GM12878 (cell line): ENCODE data around the gene C1QTNF12. TPM values are rescaled to one million over a fixed set of nuclear protein-coding genes. Genes with fewer than 3 reads are reported as not detected.

Experiments
- ATAC-seq: fragments of 200-7000 bp; cut with Tn5 transposase; 3 replicates; pipeline ENCODE4 v1.9.1; 2020; ENCODE audit warnings: mild to moderate bottlenecking, moderate library complexity
- BruUV-seq: library from RNA; stranded (reverse); fragments of 400-500 nt; replicated peaks from 2 replicates; lab custom pipeline; 2021; lab: Mats Ljungman, UMichigan
- CTCF ChIA-PET: fragments of 300-600 bp; sonication (Branson Sonifier 250); formaldehyde crosslinking; extraction: SDS; loops from one replicate; lab custom pipeline; 2021; ENCODE audit warnings: inconsistent platforms; lab: Yijun Ruan, JAX
- POLR2A ChIA-PET: fragments of 350-600 bp; formaldehyde crosslinking; extraction: SDS; loops from one replicate; lab custom pipeline; 2021; ENCODE audit warnings: inconsistent platforms; lab: Charles Lee
- RAD21 ChIA-PET: fragments of 300-600 bp; sonication (Branson Sonifier 250); formaldehyde crosslinking; loops from one replicate; lab custom pipeline; 2023; ENCODE audit warnings: antibody characterized with exemption; ENCODE audit not compliant: unreplicated experiment; lab: Charles Lee
- SMC1A ChIA-PET: fragments of 300-600 bp; sonication (Branson Sonifier 250); formaldehyde crosslinking; loops from one replicate; lab custom pipeline; 2023; ENCODE audit not compliant: unreplicated experiment, uncharacterized antibody; lab: Charles Lee
- DNase-seq: peaks from one replicate; pipeline ENCODE4 v3.0.0-alpha.2; 2011; ENCODE audit warnings: low read depth, low spot score
- FAIRE-seq: peaks from 3 replicates; lab custom pipeline; 2011; peaks lifted over from hg19 to GRCh38; lab: Jason Lieb, UNC
- H2AFZ ChIP-seq: 2 replicates; pipeline ENCODE4 v1.6.0; 2011; ENCODE audit warnings: low read depth, low read length, control low read depth; ENCODE audit not compliant: control insufficient read depth
- H3K27ac ChIP-seq: 2 replicates; pipeline ENCODE4 v1.5.1; 2011; ENCODE audit warnings: control low read depth; ENCODE audit not compliant: control insufficient read depth, insufficient read depth
- H3K27me3 ChIP-seq, 2 experiments: replicated peaks in 1 of 2; 2 replicates each; pipeline versions ENCODE4 v1.6.0 to v1.6.1; 2011; ENCODE audit warnings: low read length in 1 of 2; ENCODE audit not compliant: control insufficient read depth in 2 of 2, insufficient read depth in 2 of 2
- H3K36me3 ChIP-seq, 2 experiments: 2 replicates each; pipeline ENCODE4 v1.5.1; 2011; ENCODE audit warnings: low read length in 1 of 2; ENCODE audit not compliant: control insufficient read depth in 2 of 2, insufficient read depth in 2 of 2
- H3K4me1 ChIP-seq: 2 replicates; pipeline ENCODE4 v1.6.1; 2011; ENCODE audit warnings: mild to moderate bottlenecking, low read length, moderate library complexity, mixed read lengths; ENCODE audit not compliant: control insufficient read depth, insufficient read depth
- H3K4me2 ChIP-seq: 2 replicates; pipeline ENCODE4 v1.6.0; 2011; ENCODE audit warnings: control low read depth; ENCODE audit not compliant: control insufficient read depth, insufficient read depth
- H3K4me3 ChIP-seq: fragments of 200-600 bp; sonication (generic); 2 replicates; pipeline ENCODE4 v1.5.1; 2016
- H3K79me2 ChIP-seq: 2 replicates; pipeline ENCODE4 v1.6.0; 2011; ENCODE audit warnings: low read length; ENCODE audit not compliant: control insufficient read depth, insufficient read depth
- H3K9ac ChIP-seq: 2 replicates; pipeline ENCODE4 v1.8.0; 2011; ENCODE audit warnings: low read length, control low read depth, mixed read lengths; ENCODE audit not compliant: control insufficient read depth, insufficient read depth
- H3K9me3 ChIP-seq: replicated peaks from 3 replicates; pipeline ENCODE4 v1.5.1; 2011; ENCODE audit warnings: mild to moderate bottlenecking, low read length; ENCODE audit not compliant: control insufficient read depth, insufficient read depth
- H4K20me1 ChIP-seq: 2 replicates; pipeline ENCODE4 v1.6.0; 2011; ENCODE audit not compliant: control insufficient read depth, insufficient read depth
- BCL11A ChIP-seq: IDR thresholded peaks from 2 replicates; pipeline ENCODE4 v1.6.1; 2011; ENCODE audit warnings: low read depth, low read length
- BHLHE40 ChIP-seq, 2 experiments: fragments of 450-650 bp in 1 of 2; IDR thresholded peaks; 2 replicates each; pipeline ENCODE4 v1.6.1; 2011 to 2017; ENCODE audit warnings: low read depth in 2 of 2, borderline replicate concordance in 1 of 2, improper control_type of control experiment in 1 of 2, low read length in 1 of 2, mild to moderate bottlenecking in 1 of 2
- CUX1 ChIP-seq: IDR thresholded peaks from 2 replicates; pipeline ENCODE4 v1.6.1; 2012; ENCODE audit warnings: improper control_type of control experiment, low read depth, low read length; ENCODE audit not compliant: insufficient replicate concordance
- EED ChIP-seq: sonication (generic); IDR thresholded peaks from 2 replicates; pipeline ENCODE4 v1.6.1; 2016; ENCODE audit warnings: antibody characterized with exemption, low read depth
- EGR1 ChIP-seq, 2 experiments: IDR thresholded peaks; 1 replicate in 1 of 2; 2 replicates in 1 of 2; pipeline ENCODE4 v1.6.1; 2011 to 2012; ENCODE audit warnings: low read depth in 2 of 2, low read length in 2 of 2, borderline replicate concordance in 1 of 2, mild to moderate bottlenecking in 1 of 2, moderate library complexity in 1 of 2
- GATAD2B ChIP-seq: fragments of 450-650 bp; conservative IDR thresholded peaks from 2 replicates; pipeline ENCODE4 v1.6.1; 2017; ENCODE audit warnings: low read depth, mild to moderate bottlenecking, moderate library complexity
- IRF4 ChIP-seq: IDR thresholded peaks from 2 replicates; pipeline ENCODE4 v1.6.1; 2011; ENCODE audit warnings: low read depth, low read length
- MAX ChIP-seq: IDR thresholded peaks from 2 replicates; pipeline ENCODE4 v1.6.1; 2012; ENCODE audit warnings: low read depth, low read length, improper control_type of control experiment
- RB1 ChIP-seq: fragments of 450-650 bp; formaldehyde crosslinking; IDR thresholded peaks from 2 replicates; pipeline ENCODE4 v1.6.1; 2017; ENCODE audit warnings: mild to moderate bottlenecking, borderline replicate concordance
- RUNX3 ChIP-seq: IDR thresholded peaks from 2 replicates; pipeline ENCODE4 v1.6.1; 2012; ENCODE audit warnings: low read length, inconsistent platforms
- SPI1 ChIP-seq: IDR thresholded peaks from 2 replicates; pipeline ENCODE4 v1.6.1; 2011; ENCODE audit warnings: low read depth, mild to moderate bottlenecking, low read length, moderate library complexity, borderline replicate concordance; ENCODE audit not compliant: insufficient read depth
- TARDBP ChIP-seq: IDR thresholded peaks from 2 replicates; pipeline ENCODE4 v1.6.1; 2016; ENCODE audit warnings: borderline replicate concordance
- TCF7 ChIP-seq: IDR thresholded peaks from 2 replicates; pipeline ENCODE4 v1.6.1; 2014; ENCODE audit warnings: antibody characterized with exemption, borderline replicate concordance
- ZBTB4 ChIP-seq: fragments of 450-650 bp; formaldehyde crosslinking; IDR thresholded peaks from 2 replicates; pipeline ENCODE4 v1.4.0; 2022; ENCODE audit warnings: mild to moderate bottlenecking, moderate library complexity
- ZSCAN29 ChIP-seq: fragments of 450-650 bp; IDR thresholded peaks from 2 replicates; pipeline ENCODE4 v1.6.1; 2017; ENCODE audit warnings: mild to moderate bottlenecking, moderate library complexity
- WGBS: methylation state at CpG from one replicate; pipeline ENCODE4 v1.1.6; 2016; ENCODE audit warnings: low lambda C conversion rate; ENCODE audit not compliant: insufficient replicate concordance, insufficient coverage; ENCODE audit errors: missing lambda C conversion rate; 5-methylcytosine and 5-hydroxymethylcytosine counted together
- in situ Hi-C: fragments of 300-500 bp; cut with MboI; formaldehyde crosslinking; loops from 9 replicates; pipeline ENCODE4 v1.14.3; 2018; ENCODE audit warnings: mixed read lengths
- intact Hi-C: fragments of 100-400 bp; cut with micrococcal nuclease; formaldehyde crosslinking; loops from one replicate; pipeline ENCODE4 v1.14.2; 2022; ENCODE audit not compliant: unreplicated experiment
- polyA plus RNA-seq, 11 experiments: library from polyadenylated mRNA; depleted of rRNA in 4 of 11; unstranded in 6 of 11; stranded (reverse) in 5 of 11; fragments of >200 nt; fragmentation: Nextera tagmentation in 4 of 11; fragmentation: Illumina TruSeq in 1 of 11; extraction: Ambion mirVana in 4 of 11; extraction: Trizol in 1 of 11; gene quantifications; 1 replicate in 1 of 11; 2 replicates in 10 of 11; pipeline versions ENCODE4 v1.2.1 to v1.2.3, GENCODE V29; 2011 to 2016; ENCODE audit warnings: inconsistent platforms in 2 of 11, missing spikeins in 2 of 11, low read depth in 1 of 11
- total RNA-seq, 4 experiments: library from RNA; depleted of rRNA in 3 of 4; stranded (reverse); fragments of >200 nt in 3 of 4; fragmentation: Illumina TruSeq in 1 of 4; extraction: Trizol in 1 of 4; gene quantifications; 2 replicates each; pipeline versions ENCODE4 v1.2.1 to v1.2.3, GENCODE V29; 2013 to 2021

C1QTNF12 gene
- total and polyA plus RNA-seq, 10 of the 15 experiments (the other 5 are each of a cell fraction or from before 2014, with no cell fraction given), result 0.17 to 1.0 (median 0.31) TPM; not detected in 5

- FAIRE-seq, result no peak
- Histone ChIP-seq H3K27ac (no peak overlapping the region), H3K4me1 (peaks cover 40% of the 10 kb centered on the region)
- no peak for TF ChIP-seq MAX
- TF ChIP-seq EED, result no peak
- TF ChIP-seq RB1, result no peak
- peak in 1 of 2 experiments; percentile 2; a peak in 1 of 4 replicates for TF ChIP-seq BHLHE40 (IDR thresholded peaks at IDR 0.05; ENCODE audit: borderline replicate concordance in 1 of 2, low read depth in 2 of 2, low read length in 1 of 2)
- TF ChIP-seq BCL11A, result no peak
- TF ChIP-seq IRF4, result no peak
- no peak for TF ChIP-seq ZBTB4 (CRISPR knock-in tag)
- TF ChIP-seq SPI1, result 0 out of 2 replicates have a peak, but pooled peaks have one; percentile 18
- peak in 1 of 2 experiments; percentile 80; a peak in 2 of 3 replicates for TF ChIP-seq EGR1 (IDR thresholded peaks at IDR 0.05; ENCODE audit: borderline replicate concordance in 1 of 2, low read depth in 2 of 2, low read length in 2 of 2)
- no peak for TF ChIP-seq CUX1
- TF ChIP-seq ZSCAN29, result no peak
- TF ChIP-seq TCF7, result no peak
- no peak for TF ChIP-seq TARDBP
- TF ChIP-seq RUNX3, result peak; percentile 92
- TF ChIP-seq GATAD2B, result peak; percentile 38; the same call in 1 of the 2 replicates
Observed at GRCh38 chr1:1208713-1209433, 37.6 kb downstream of the C1QTNF12 start.

More at GRCh38 chr1:1208713-1209433, 37.6 kb downstream of the C1QTNF12 start:
- ChIA-PET RAD21 (no interaction called here), POLR2A (interaction anchor here (1.1 to 2.6 kb wide), 3 partner anchors 8 to 37 kb away, joined by 3 to 8 read pairs (median 4); partner anchors contain the start of genes B3GALT6 and SDF4), SMC1A (no interaction called here), CTCF (interaction anchor here (0.6 to 2.2 kb wide), 3 partner anchors 71 to 87 kb away, joined by 3 to 14 read pairs (median 5); no protein-coding TSS in a partner anchor)
- in situ Hi-C loops (no loop called here), intact Hi-C loops (no loop called here)
- Histone ChIP-seq H3K9ac (no peak overlapping the region), H3K79me2 (no peaks in the 10 kb centered on the region), H3K9me3 (no peaks in the 10 kb centered on the region), H3K27me3 (peaks cover 0 to 8% of the 10 kb centered on the region in 2 experiments; a peak in 1 of 4 replicates), H3K4me2 (no peak overlapping the region), H4K20me1 (no peaks in the 10 kb centered on the region), H2AFZ (no peak overlapping the region), H3K4me3 (no peak overlapping the region), H3K36me3 (no peaks in the 10 kb centered on the region)
- ATAC-seq (peak; percentile 8), DNase-seq (no peak)
- no TSS peak for BruUV-seq
- 18% methylated on average over 31 of the region's 38 CpGs for WGBS
